Aorta (tissue), 5 donors: ENCODE results near the gene ZPBP. TPM values are rescaled to one million over a fixed set of nuclear protein-coding genes. Genes with fewer than 3 reads are reported as not detected.

Experiments
- ATAC-seq: fragments of 200-7000 bp; cut with Tn5 transposase; one replicate; pipeline ENCODE4 v1.9.1; 2022; ENCODE audit warnings: moderate library complexity; ENCODE audit not compliant: low FRiP score
- DNase-seq, 2 donors: peaks; one replicate each; pipeline ENCODE4 v3.0.0-alpha.2; 2020
- H3K27ac ChIP-seq, 2 donors: one replicate each; pipeline ENCODE4 v1.5.1; 2013; ENCODE audit warnings: low read length in 2 of 2, mild to moderate bottlenecking in 2 of 2, moderate library complexity in 2 of 2, control low read depth in 1 of 2, inconsistent platforms in 1 of 2, low read depth in 1 of 2
- H3K27me3 ChIP-seq, 2 donors: one replicate each; pipeline ENCODE4 v1.6.1; 2013; ENCODE audit warnings: control low read depth in 1 of 2, low read length in 1 of 2, mild to moderate bottlenecking in 1 of 2, moderate library complexity in 1 of 2; ENCODE audit not compliant: insufficient read depth in 2 of 2, control insufficient read depth in 1 of 2
- H3K36me3 ChIP-seq, 2 donors: one replicate each; pipeline ENCODE4 v1.6.1; 2013; ENCODE audit warnings: control low read depth in 1 of 2, low read length in 1 of 2, mild to moderate bottlenecking in 1 of 2; ENCODE audit not compliant: insufficient read depth in 2 of 2, control insufficient read depth in 1 of 2
- H3K4me1 ChIP-seq, 2 donors: one replicate each; pipeline ENCODE4 v1.6.1; 2013; ENCODE audit warnings: low read length in 2 of 2, control low read depth in 1 of 2, mild to moderate bottlenecking in 1 of 2, moderate library complexity in 1 of 2; ENCODE audit not compliant: insufficient read depth in 2 of 2, control insufficient read depth in 1 of 2
- H3K4me3 ChIP-seq, 2 donors: one replicate each; pipeline ENCODE4 v1.5.1; 2013; ENCODE audit warnings: low read length in 2 of 2, control low read depth in 1 of 2, mild to moderate bottlenecking in 1 of 2
- H3K9me3 ChIP-seq: one replicate; pipeline ENCODE4 v1.6.1; 2013; ENCODE audit warnings: mild to moderate bottlenecking, low read length; ENCODE audit not compliant: control insufficient read depth
- WGBS, 2 donors: extraction: QIAGEN DNeasy Blood & Tissue Kit; methylation state at CpG; one replicate each; pipeline ENCODE4 v1.1.7; 2013; 5-methylcytosine and 5-hydroxymethylcytosine counted together
- intact Hi-C, 2 donors: fragments of 100-400 bp; cut with DNase I; formaldehyde crosslinking; loops; one replicate each; pipeline versions ENCODE4 v1.14.2 to v1.15.0; 2022
- long read RNA-seq, 2 donors: library from polyadenylated mRNA; unstranded; transcript quantifications; one replicate each; pipeline ENCODE4 v2.0.0, GENCODE V29; 2020 to 2021
- polyA plus RNA-seq, 2 donors: library from polyadenylated mRNA; stranded (reverse); fragments of 200-250 nt; gene quantifications; one replicate each; pipeline ENCODE4 v1.2.3, GENCODE V29; 2013
- total RNA-seq, 2 donors: library from RNA; stranded (reverse); fragmentation: NEBNext Ultra II Directional; extraction: Animal tissue kit (Norgen Biotek cat#: 25700); gene quantifications; one replicate each; pipeline ENCODE4 v1.2.1, GENCODE V29; 2021
- donor health status: healthy with polysubstance abuse.
- donor health status: Bipolar disorder and iron deficiency.
- donor health status: DM: no; HTN: no; CAD: no.
- donor health status: DM: no; HTN: no; CAD: no.
- donor health status: DM: yes; HTN: yes; CAD: no.

ZPBP gene
- not detected for total RNA-seq
- not detected for polyA plus RNA-seq
- long read RNA-seq, donor 1: 0 reads
- long read RNA-seq, donor 2: 0 reads

DNA sequence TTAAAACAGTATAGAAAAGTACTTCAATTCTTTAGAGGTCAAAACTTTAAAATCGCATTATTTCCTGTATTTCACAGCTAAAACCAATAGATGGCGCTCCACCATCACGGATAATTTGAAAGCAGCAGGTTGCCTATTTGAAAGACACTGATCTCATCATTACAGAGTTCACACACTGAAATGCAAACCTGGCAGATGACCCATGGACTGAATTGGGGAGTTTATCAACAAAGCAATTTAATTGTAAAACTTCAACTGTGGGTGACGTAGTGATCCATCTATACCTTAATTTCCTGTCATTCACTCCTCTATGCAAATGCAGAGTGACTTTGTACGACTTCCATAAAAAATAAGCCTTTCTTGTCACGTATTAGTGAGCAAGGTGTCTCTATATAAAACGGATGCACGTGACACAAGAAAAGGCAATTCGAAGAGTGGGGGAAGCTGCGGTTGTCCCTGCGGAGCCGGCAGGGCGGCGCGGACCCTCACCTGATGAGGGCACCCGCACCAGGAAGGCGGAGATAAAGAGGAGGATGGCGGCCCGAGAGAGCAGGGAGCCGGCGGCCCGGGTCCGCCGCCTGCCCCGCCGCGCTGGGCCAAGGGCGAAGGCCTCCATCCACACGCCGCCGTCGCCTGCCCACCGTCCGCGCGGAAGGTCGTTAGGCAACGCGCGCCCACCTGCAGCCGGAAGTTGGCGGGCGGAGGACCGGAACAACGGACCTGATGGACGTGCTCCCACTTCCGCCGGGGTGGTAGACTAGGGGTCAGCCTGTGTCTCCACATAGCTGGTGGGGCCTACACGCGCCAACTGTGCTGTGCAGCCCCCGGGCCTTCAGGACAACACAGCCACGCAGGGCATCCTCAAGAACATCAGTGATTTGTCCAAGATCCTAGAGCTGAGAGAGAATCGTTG lies at the start of gene ZPBP:
ZPBP (minus strand) TSS at position 668 of the 913 bp plus-strand sequence; CDS start at position 616, 52 bp downstream.
- peak within 1 kb of the TSS in 1 of 2 donors; percentile 29 for H3K4me3 ChIP-seq
- H3K27ac ChIP-seq: no peak within 1 kb of the TSS
- peak; percentile 29 for ATAC-seq
- intact Hi-C loops: loop anchor here in 1 of 2 donors (5.0 kb wide), 1 partner anchor 1069 kb away; no protein-coding TSS in a partner anchor
- WGBS, 2 donors: 15 to 17% methylated on average over 53 of the region's 53 CpGs
- H3K9me3 ChIP-seq: no peaks in the 10 kb centered on the region
- H3K27me3 ChIP-seq: no peaks in the 10 kb centered on the region
- DNase-seq: no peak
- H3K36me3 ChIP-seq: no peaks in the 10 kb centered on the region
- no peaks in the 10 kb centered on the region for H3K4me1 ChIP-seq

- no peaks in the 10 kb centered on the region for H3K27me3 ChIP-seq
- intact Hi-C loops: loop anchor here (5.0 kb wide), 1 partner anchor 1020 kb away; no protein-coding TSS in a partner anchor
- no peak overlapping the region for H3K4me3 ChIP-seq
- H3K4me1 ChIP-seq: no peaks in the 10 kb centered on the region
- H3K27ac ChIP-seq: no peak overlapping the region
- no peaks in the 10 kb centered on the region for H3K36me3 ChIP-seq
- 19 to 23% methylated on average over 5 of the region's 5 CpGs for WGBS, 2 donors
- H3K9me3 ChIP-seq: no peaks in the 10 kb centered on the region
- no peak for DNase-seq
- ATAC-seq: no peak
Observed at GRCh38 chr7:50142425-50143017, 49.5 kb upstream of the ZPBP start.

DNA sequence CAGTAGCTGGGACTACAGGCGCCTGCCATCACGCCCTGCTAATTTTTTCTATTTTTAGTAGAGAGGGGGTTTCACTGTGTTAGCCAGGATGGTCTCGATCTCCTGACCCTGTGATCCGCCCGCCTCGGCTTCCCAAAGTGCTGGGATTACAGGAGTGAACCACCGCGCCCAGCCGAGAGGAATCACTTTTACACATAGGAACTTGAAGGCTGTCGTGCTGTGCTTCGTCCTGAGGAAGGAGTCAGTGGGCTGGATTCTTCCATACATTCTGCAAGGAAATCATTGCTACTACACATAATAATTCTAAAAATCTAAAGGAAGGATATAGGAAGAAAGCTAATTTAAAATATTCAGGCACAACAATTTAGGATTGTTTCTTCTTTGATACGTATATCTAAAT lies 48.8 kb upstream of the ZPBP start:
- no peak for ATAC-seq
- no peaks in the 10 kb centered on the region for H3K27me3 ChIP-seq
- no peaks in the 10 kb centered on the region for H3K4me1 ChIP-seq
- intact Hi-C loops: loop anchor here (5.0 kb wide), 1 partner anchor 1020 kb away; no protein-coding TSS in a partner anchor
- no peak overlapping the region for H3K4me3 ChIP-seq
- no peak for DNase-seq
- H3K9me3 ChIP-seq: no peaks in the 10 kb centered on the region
- H3K36me3 ChIP-seq: no peaks in the 10 kb centered on the region
- 65 to 69% methylated on average over 10 to 12 of the region's 12 CpGs for WGBS, 2 donors
- no peak overlapping the region for H3K27ac ChIP-seq

- no peaks in the 10 kb centered on the region for H3K4me1 ChIP-seq
- intact Hi-C loops: loop anchor here (5.0 kb wide), 1 partner anchor 1021 kb away; no protein-coding TSS in a partner anchor
- no peaks in the 10 kb centered on the region for H3K27me3 ChIP-seq
- 47 to 60% methylated on average over 5 of the region's 5 CpGs for WGBS, 2 donors
- H3K27ac ChIP-seq: no peak overlapping the region
- no peak overlapping the region for H3K4me3 ChIP-seq
- DNase-seq (no peak), ATAC-seq (no peak)
- H3K9me3 ChIP-seq: no peaks in the 10 kb centered on the region
- no peaks in the 10 kb centered on the region for H3K36me3 ChIP-seq
Observed at GRCh38 chr7:50141131-50141530, 48.1 kb upstream of the ZPBP start.

GRCh38 chr7:50140688-50141087 lies 47.6 kb upstream of the ZPBP start:
- Histone ChIP-seq H3K4me3 (no peak overlapping the region), H3K27ac (no peak overlapping the region), H3K27me3 (no peaks in the 10 kb centered on the region), H3K9me3 (no peaks in the 10 kb centered on the region), H3K4me1 (no peaks in the 10 kb centered on the region), H3K36me3 (no peaks in the 10 kb centered on the region)
- no peak for DNase-seq
- intact Hi-C loops: loop anchor here (5.0 kb wide), 1 partner anchor 1022 kb away; no protein-coding TSS in a partner anchor
- no peak for ATAC-seq
- WGBS, 2 donors: 67% methylated on average over 5 of the region's 5 CpGs

DNA sequence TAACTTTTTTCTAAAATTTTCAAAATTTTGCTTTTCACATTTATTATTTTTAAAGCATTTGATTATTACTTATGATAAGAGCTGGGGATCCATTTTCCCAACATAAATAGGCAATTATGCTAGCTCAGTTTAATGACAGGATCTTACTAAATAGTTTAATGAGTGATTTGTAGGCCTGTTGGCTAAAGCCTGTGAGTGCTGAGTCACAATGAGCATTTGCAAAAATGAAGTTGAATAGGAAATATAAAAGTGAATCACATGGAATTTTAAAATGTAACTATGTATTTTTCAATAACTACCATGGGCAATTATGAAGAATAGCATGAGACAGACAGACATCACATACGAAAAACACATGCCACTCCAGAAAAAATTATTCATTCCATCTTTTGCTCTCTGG lies 45.1 kb upstream of the ZPBP start:
- ATAC-seq (no peak), DNase-seq (no peak)
- no peak overlapping the region for H3K4me3 ChIP-seq
- 72 to 74% methylated on average over 1 of the region's 1 CpG for WGBS, 2 donors
- H3K9me3 ChIP-seq: no peaks in the 10 kb centered on the region
- no peaks in the 10 kb centered on the region for H3K36me3 ChIP-seq
- H3K4me1 ChIP-seq: no peaks in the 10 kb centered on the region
- no peak overlapping the region for H3K27ac ChIP-seq
- no peaks in the 10 kb centered on the region for H3K27me3 ChIP-seq
- intact Hi-C loops: no loop called here

- Histone ChIP-seq H3K27ac (no peak overlapping the region), H3K9me3 (no peaks in the 10 kb centered on the region), H3K4me3 (no peak overlapping the region), H3K27me3 (no peaks in the 10 kb centered on the region), H3K4me1 (no peaks in the 10 kb centered on the region), H3K36me3 (no peaks in the 10 kb centered on the region)
- ATAC-seq (no peak), DNase-seq (no peak)
- intact Hi-C loops: no loop called here
- 86 to 100% methylated on average over 1 of the region's 1 CpG for WGBS, 2 donors
Observed at GRCh38 chr7:50125766-50126165, 32.7 kb upstream of the ZPBP start.

- no peak for DNase-seq
- Histone ChIP-seq H3K36me3 (no peaks in the 10 kb centered on the region), H3K4me1 (no peaks in the 10 kb centered on the region), H3K27me3 (no peaks in the 10 kb centered on the region), H3K27ac (no peak overlapping the region), H3K4me3 (no peak overlapping the region), H3K9me3 (peaks cover 1% of the 10 kb centered on the region)
- intact Hi-C loops: no loop called here
- 77 to 81% methylated on average over 3 of the region's 3 CpGs for WGBS, 2 donors
- ATAC-seq: no peak
Observed at GRCh38 chr7:50121286-50121685, 28.2 kb upstream of the ZPBP start.
